ENCODE data around the gene PTPRD. TPM values are rescaled to one million over a fixed set of nuclear protein-coding genes. Genes with fewer than 3 reads are reported as not detected.

The PTPRD gene
- total RNA-seq, 3 donors from 2014 or later (not counting 1 experiment from before 2014, with no cell fraction given), result 0.05 to 0.68 TPM; not detected in 1

- ATAC-seq (no peak), DNase-seq (no peak)
- Mint-ChIP-seq H3K9me3 (no peaks in the 10 kb centered on the region), H3K4me1 (no peaks in the 10 kb centered on the region), H3K4me3 (no peak overlapping the region), H3K27me3 (ENCODE audit: low read depth in 2 of 2) (peaks cover 0 to 19% of the 10 kb centered on the region in 2 donors), H3K27ac (no peak overlapping the region), H3K36me3 (no peaks in the 10 kb centered on the region)
- Histone ChIP-seq H3K36me3 (ENCODE audit: control insufficient read depth, insufficient read depth, low read length) (no peaks in the 10 kb centered on the region), H3K9me3 (ENCODE audit: control insufficient read depth, insufficient read depth, low read length) (no peaks in the 10 kb centered on the region), H3K27ac (ENCODE audit: low read length) (no peak overlapping the region), H3K4me3 (ENCODE audit: low read length) (no peak overlapping the region), H3K4me1 (ENCODE audit: control insufficient read depth, insufficient read depth, low read length) (no peaks in the 10 kb centered on the region), H3K27me3 (ENCODE audit: control insufficient read depth, insufficient read depth, low read length) (no peaks in the 10 kb centered on the region)
- TF ChIP-seq CTCF (IDR thresholded peaks at IDR 0.05), result no peak
- WGBS (ENCODE audit: insufficient coverage), result 56% methylated on average over 17 of the region's 17 CpGs
- intact Hi-C loops (cut with micrococcal nuclease), result no loop called here
Observed at GRCh38 chr9:8733131-8733954, 1879.5 kb downstream of the PTPRD start.

GRCh38 chr9:8732367-8733075 is 1880.3 kb downstream of the PTPRD start:
- H3K9me3 Mint-ChIP-seq, result no peaks in the 10 kb centered on the region
- H3K27ac Mint-ChIP-seq, result no peak overlapping the region
- Histone ChIP-seq H3K4me1 (ENCODE audit: control insufficient read depth, insufficient read depth, low read length) (no peaks in the 10 kb centered on the region), H3K9me3 (ENCODE audit: control insufficient read depth, insufficient read depth, low read length) (no peaks in the 10 kb centered on the region), H3K27ac (ENCODE audit: low read length) (no peak overlapping the region), H3K4me3 (ENCODE audit: low read length) (no peak overlapping the region), H3K27me3 (ENCODE audit: control insufficient read depth, insufficient read depth, low read length) (no peaks in the 10 kb centered on the region), H3K36me3 (ENCODE audit: control insufficient read depth, insufficient read depth, low read length) (no peaks in the 10 kb centered on the region)
- TF ChIP-seq CTCF (IDR thresholded peaks at IDR 0.05), result no peak
- H3K4me3 Mint-ChIP-seq, result no peak overlapping the region
- ATAC-seq, result no peak
- no peaks in the 10 kb centered on the region for H3K36me3 Mint-ChIP-seq
- H3K27me3 Mint-ChIP-seq (ENCODE audit: low read depth in 2 of 2), result peaks cover 0 to 19% of the 10 kb centered on the region in 2 donors
- WGBS (ENCODE audit: insufficient coverage), result 69% methylated on average over 2 of the region's 3 CpGs
- intact Hi-C loops (cut with micrococcal nuclease), result no loop called here
- no peaks in the 10 kb centered on the region for H3K4me1 Mint-ChIP-seq
- no peak for DNase-seq

GRCh38 chr9:8730618-8731017 is 1882.2 kb downstream of the PTPRD start:
- H3K27ac Mint-ChIP-seq, result no peak overlapping the region
- H3K4me3 Mint-ChIP-seq, result no peak overlapping the region
- no peaks in the 10 kb centered on the region for H3K4me1 Mint-ChIP-seq
- Histone ChIP-seq H3K36me3 (ENCODE audit: control insufficient read depth, insufficient read depth, low read length) (no peaks in the 10 kb centered on the region), H3K4me1 (ENCODE audit: control insufficient read depth, insufficient read depth, low read length) (no peaks in the 10 kb centered on the region), H3K27me3 (ENCODE audit: control insufficient read depth, insufficient read depth, low read length) (no peaks in the 10 kb centered on the region), H3K27ac (ENCODE audit: low read length) (no peak overlapping the region), H3K4me3 (ENCODE audit: low read length) (no peak overlapping the region), H3K9me3 (ENCODE audit: control insufficient read depth, insufficient read depth, low read length) (no peaks in the 10 kb centered on the region)
- intact Hi-C loops (cut with micrococcal nuclease), result no loop called here
- ATAC-seq (no peak), DNase-seq (no peak)
- TF ChIP-seq CTCF (IDR thresholded peaks at IDR 0.05), result no peak
- no peaks in the 10 kb centered on the region for H3K9me3 Mint-ChIP-seq
- H3K27me3 Mint-ChIP-seq (ENCODE audit: low read depth in 2 of 2), result peaks cover 0 to 19% of the 10 kb centered on the region in 2 donors
- whole genome bisulfite sequencing (ENCODE audit: insufficient coverage), result 25% methylated on average over 6 of the region's 7 CpGs
- no peaks in the 10 kb centered on the region for H3K36me3 Mint-ChIP-seq
